ENCODE data around the gene CSF2RB. TPM values are rescaled to one million over a fixed set of nuclear protein-coding genes. Genes with fewer than 3 reads are reported as not detected.

Gene CSF2RB
- total and polyA plus RNA-seq, 10 of the 15 experiments (the other 5 are each of a cell fraction or from before 2014, with no cell fraction given), result 0.82 to 12.5 (median 5.4) TPM

DNA sequence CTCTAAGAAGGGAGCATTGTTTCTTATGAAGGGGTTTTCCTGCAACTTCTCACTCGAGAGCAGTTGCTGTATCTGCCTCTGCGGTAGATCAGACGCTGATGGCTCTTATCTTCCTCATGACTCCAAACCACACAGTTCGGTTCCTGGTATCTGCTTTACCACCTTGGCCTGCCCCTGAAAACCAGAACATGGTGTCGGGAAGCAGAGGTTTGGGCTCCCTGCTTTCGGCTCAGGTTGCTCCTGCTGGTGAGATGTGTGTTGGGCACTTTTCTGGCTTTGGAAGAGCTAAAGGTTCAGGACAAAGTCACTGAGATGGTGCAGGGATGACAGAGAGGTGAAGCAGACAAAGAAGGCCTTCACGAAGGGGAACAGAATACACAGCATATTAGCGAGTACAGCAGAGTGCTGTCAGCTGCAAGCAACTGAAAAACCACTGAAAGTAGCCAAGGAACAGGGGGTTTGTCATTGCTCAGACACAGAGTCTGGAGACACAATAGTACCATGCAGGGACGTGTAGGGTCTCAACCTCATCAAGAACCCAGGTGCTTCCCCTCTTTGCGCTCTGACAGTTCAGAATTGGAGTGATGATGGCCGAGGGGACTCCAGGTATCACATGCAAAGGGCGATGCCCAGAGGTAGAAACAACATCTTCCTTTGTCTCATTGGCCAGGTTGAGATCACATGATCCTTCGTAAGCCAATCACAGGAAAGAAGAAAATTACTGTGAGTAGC lies 11.9 kb upstream of the CSF2RB start (continued):
- TF ChIP-seq TCF7 (IDR thresholded peaks at IDR 0.05; ENCODE audit: borderline replicate concordance), result peak; percentile 44; the same call in 1 of the 2 replicates
- TF ChIP-seq STAT3 (IDR thresholded peaks at IDR 0.05; ENCODE audit: low read depth, low read length), result peak; percentile 72; the same call in 1 of the 2 replicates
- TF ChIP-seq, protein P1, sequence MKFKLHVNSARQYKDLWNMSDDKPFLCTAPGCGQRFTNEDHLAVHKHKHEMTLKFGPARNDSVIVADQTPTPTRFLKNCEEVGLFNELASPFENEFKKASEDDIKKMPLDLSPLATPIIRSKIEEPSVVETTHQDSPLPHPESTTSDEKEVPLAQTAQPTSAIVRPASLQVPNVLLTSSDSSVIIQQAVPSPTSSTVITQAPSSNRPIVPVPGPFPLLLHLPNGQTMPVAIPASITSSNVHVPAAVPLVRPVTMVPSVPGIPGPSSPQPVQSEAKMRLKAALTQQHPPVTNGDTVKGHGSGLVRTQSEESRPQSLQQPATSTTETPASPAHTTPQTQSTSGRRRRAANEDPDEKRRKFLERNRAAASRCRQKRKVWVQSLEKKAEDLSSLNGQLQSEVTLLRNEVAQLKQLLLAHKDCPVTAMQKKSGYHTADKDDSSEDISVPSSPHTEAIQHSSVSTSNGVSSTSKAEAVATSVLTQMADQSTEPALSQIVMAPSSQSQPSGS (IDR thresholded peaks at IDR 0.05; ENCODE audit: low read length), result peak; percentile 55; the same call in 1 of the 2 replicates
- TF ChIP-seq CBFB (IDR thresholded peaks at IDR 0.05; ENCODE audit: low read depth), result peak; percentile 81
- TF ChIP-seq NFXL1 (IDR thresholded peaks at IDR 0.05; ENCODE audit: borderline replicate concordance), result no peak
- TF ChIP-seq MYB (IDR thresholded peaks at IDR 0.05; ENCODE audit: borderline replicate concordance, low read depth, low read length), result peak; percentile 72; the same call in 1 of the 2 replicates
- peak; percentile 84 for TF ChIP-seq DPF2 (IDR thresholded peaks at IDR 0.05)
- no peak for TF ChIP-seq GABPA (IDR thresholded peaks at IDR 0.05; ENCODE audit: low read depth)
- peak; percentile 65; the same call in 1 of the 2 replicates for TF ChIP-seq RFX5 (IDR thresholded peaks at IDR 0.05; ENCODE audit: low read depth, low read length)
- TF ChIP-seq TAF1 (IDR thresholded peaks at IDR 0.05; ENCODE audit: borderline replicate concordance, low read depth, low read length), result 0 out of 2 replicates have a peak, but pooled peaks have one; percentile 12
- peak; percentile 96 for TF ChIP-seq RAD51 (IDR thresholded peaks at IDR 0.05)
- TF ChIP-seq RCOR1 (conservative IDR thresholded peaks at IDR 0.05; ENCODE audit: low read depth, low read length), result 0 out of 2 replicates have a peak, but pooled peaks have one; percentile 84
- TF ChIP-seq KAT2A (conservative IDR thresholded peaks at IDR 0.05; ENCODE audit: control insufficient read depth, low read depth, low read length), result no peak
- TF ChIP-seq CHD1 (IDR thresholded peaks at IDR 0.05; ENCODE audit: low read depth, low read length), result no peak
- TF ChIP-seq SMARCA5 (IDR thresholded peaks at IDR 0.05), result peak; percentile 9; the same call in 1 of the 2 replicates
- TF ChIP-seq NFYB (IDR thresholded peaks at IDR 0.05; ENCODE audit: insufficient read depth, low read depth, low read length), result peak; percentile 78
- 0 out of 2 replicates have a peak, but pooled peaks have one; percentile 51 for TF ChIP-seq CBX5 (IDR thresholded peaks at IDR 0.05; ENCODE audit: low read depth)
- TF ChIP-seq LARP7 (IDR thresholded peaks at IDR 0.05), result no peak; the same call in 1 of the 2 replicates
- TF ChIP-seq CREM (IDR thresholded peaks at IDR 0.05; ENCODE audit: low read depth), result no peak; the same call in 1 of the 2 replicates
- peak; percentile 69 for TF ChIP-seq USF1 (IDR thresholded peaks at IDR 0.05; ENCODE audit: borderline replicate concordance, extremely low read length, insufficient read depth, low read depth, low read length)
- TF ChIP-seq, protein P2, sequence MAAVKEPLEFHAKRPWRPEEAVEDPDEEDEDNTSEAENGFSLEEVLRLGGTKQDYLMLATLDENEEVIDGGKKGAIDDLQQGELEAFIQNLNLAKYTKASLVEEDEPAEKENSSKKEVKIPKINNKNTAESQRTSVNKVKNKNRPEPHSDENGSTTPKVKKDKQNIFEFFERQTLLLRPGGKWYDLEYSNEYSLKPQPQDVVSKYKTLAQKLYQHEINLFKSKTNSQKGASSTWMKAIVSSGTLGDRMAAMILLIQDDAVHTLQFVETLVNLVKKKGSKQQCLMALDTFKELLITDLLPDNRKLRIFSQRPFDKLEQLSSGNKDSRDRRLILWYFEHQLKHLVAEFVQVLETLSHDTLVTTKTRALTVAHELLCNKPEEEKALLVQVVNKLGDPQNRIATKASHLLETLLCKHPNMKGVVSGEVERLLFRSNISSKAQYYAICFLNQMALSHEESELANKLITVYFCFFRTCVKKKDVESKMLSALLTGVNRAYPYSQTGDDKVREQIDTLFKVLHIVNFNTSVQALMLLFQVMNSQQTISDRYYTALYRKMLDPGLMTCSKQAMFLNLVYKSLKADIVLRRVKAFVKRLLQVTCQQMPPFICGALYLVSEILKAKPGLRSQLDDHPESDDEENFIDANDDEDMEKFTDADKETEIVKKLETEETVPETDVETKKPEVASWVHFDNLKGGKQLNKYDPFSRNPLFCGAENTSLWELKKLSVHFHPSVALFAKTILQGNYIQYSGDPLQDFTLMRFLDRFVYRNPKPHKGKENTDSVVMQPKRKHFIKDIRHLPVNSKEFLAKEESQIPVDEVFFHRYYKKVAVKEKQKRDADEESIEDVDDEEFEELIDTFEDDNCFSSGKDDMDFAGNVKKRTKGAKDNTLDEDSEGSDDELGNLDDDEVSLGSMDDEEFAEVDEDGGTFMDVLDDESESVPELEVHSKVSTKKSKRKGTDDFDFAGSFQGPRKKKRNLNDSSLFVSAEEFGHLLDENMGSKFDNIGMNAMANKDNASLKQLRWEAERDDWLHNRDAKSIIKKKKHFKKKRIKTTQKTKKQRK (IDR thresholded peaks at IDR 0.05; ENCODE audit: low read depth, low read length), result no peak
- peak; percentile 59 to 65; a peak in 3 of 4 replicates for TF ChIP-seq BHLHE40 (IDR thresholded peaks at IDR 0.05; ENCODE audit: borderline replicate concordance in 1 of 2, low read depth in 2 of 2, low read length in 1 of 2)
- TF ChIP-seq, protein P3, sequence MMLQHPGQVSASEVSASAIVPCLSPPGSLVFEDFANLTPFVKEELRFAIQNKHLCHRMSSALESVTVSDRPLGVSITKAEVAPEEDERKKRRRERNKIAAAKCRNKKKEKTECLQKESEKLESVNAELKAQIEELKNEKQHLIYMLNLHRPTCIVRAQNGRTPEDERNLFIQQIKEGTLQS (IDR thresholded peaks at IDR 0.05; ENCODE audit: borderline replicate concordance, extremely low read depth, low read depth, low read length), result no peak; the same call in 1 of the 2 replicates

All from GM12878 (cell line).